ENCODE data around the gene PEX10.
"Not testable (repeated sequence)": the region's sequence is repeated elsewhere in the genome, so short reads cannot be mapped to it uniquely, and the experiment has no call there.

Gene PEX10

DNA sequence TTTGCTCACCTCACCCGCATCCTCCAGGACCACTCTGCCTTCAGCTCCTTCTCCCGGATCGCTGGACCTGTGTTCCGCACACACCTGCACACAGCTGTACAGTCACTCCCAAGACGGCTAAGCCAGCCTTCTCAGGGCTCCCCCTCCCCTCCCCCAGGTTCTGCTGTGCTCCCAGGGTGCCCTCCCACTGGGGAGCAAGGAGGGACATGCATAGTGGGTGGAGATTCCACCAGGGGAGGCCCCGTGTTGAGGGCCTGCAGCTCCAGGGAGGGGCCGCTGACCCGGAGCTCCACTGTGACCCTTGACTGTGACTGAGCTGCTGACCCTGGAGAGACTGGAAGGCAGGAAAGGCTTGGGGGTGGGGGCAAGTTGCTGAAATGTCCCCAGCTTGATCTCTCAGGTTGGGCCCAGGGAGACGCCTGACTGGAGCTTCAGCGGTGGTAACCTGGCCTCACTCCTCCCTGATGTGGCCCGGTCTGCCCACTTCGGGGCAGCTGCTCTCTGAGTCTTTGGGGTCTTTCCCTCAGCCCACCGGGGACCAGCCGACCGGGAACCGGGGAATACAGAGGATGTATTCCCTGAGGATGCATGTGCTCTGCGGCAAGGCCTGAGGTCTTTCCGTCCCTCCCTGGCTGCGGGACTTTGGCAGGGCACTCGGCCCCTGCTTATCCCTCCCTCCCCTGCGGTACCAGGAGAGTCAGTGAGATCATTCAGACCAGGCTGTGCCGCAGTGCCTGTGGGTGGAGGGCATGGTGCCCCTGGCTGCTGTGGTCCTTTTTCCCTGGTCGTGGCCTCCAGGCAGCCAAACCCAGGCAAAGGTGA is 35.1 kb upstream of the PEX10 start:
- Mint-ChIP-seq H3K27ac (no peak overlapping the region), H3K4me3 (no peak overlapping the region), H3K36me3 (ENCODE audit: low read depth) (no peaks in the 10 kb centered on the region), H3K27me3 (no peaks in the 10 kb centered on the region), H3K4me1 (ENCODE audit: low read depth) (no peaks in the 10 kb centered on the region), H3K9me3 (no peaks in the 10 kb centered on the region)

- no peaks in the 10 kb centered on the region for H3K9me3 Mint-ChIP-seq
- no peaks in the 10 kb centered on the region for H3K4me1 Mint-ChIP-seq (ENCODE audit: low read depth)
- H3K4me3 Mint-ChIP-seq: no peak overlapping the region
- no peaks in the 10 kb centered on the region for H3K27me3 Mint-ChIP-seq
- no peak overlapping the region for H3K27ac Mint-ChIP-seq
- H3K36me3 Mint-ChIP-seq (ENCODE audit: low read depth): no peaks in the 10 kb centered on the region
These were observed 34.5 kb upstream of the PEX10 start for GRCh38 chr1:2446861-2447260.

- no peak overlapping the region for H3K27ac Mint-ChIP-seq
These were observed 34.0 kb upstream of the PEX10 start for GRCh38 chr1:2446394-2446793.

DNA sequence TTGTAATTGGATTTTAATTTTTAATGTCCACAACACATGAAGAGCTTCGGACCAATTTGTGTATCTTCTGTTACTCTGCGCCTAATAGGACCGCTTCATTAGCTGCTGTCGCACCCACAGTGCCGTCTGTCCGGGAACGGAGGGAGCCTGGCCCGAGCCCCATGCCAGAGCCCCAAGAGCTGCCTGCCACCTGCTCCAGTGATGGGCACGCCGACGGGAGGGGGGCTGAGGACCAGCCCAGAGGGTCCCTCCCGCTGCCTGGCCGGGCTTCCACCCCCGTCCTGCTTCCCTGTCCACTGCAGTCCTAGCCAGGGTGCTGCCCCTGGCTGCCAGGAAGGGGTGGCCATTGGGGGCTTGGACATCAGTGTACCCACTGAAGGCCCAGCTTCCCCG is 33.5 kb upstream of the PEX10 start:
- H3K27me3 Mint-ChIP-seq: no peaks in the 10 kb centered on the region

More at GRCh38 chr1:2446394-2446793, 34.0 kb upstream of the PEX10 start:
- H3K9me3 Mint-ChIP-seq: no peaks in the 10 kb centered on the region
- H3K4me1 Mint-ChIP-seq (ENCODE audit: low read depth): no peaks in the 10 kb centered on the region
- H3K4me3 Mint-ChIP-seq: no peak overlapping the region
- no peaks in the 10 kb centered on the region for H3K27me3 Mint-ChIP-seq
- H3K36me3 Mint-ChIP-seq (ENCODE audit: low read depth): no peaks in the 10 kb centered on the region

DNA sequence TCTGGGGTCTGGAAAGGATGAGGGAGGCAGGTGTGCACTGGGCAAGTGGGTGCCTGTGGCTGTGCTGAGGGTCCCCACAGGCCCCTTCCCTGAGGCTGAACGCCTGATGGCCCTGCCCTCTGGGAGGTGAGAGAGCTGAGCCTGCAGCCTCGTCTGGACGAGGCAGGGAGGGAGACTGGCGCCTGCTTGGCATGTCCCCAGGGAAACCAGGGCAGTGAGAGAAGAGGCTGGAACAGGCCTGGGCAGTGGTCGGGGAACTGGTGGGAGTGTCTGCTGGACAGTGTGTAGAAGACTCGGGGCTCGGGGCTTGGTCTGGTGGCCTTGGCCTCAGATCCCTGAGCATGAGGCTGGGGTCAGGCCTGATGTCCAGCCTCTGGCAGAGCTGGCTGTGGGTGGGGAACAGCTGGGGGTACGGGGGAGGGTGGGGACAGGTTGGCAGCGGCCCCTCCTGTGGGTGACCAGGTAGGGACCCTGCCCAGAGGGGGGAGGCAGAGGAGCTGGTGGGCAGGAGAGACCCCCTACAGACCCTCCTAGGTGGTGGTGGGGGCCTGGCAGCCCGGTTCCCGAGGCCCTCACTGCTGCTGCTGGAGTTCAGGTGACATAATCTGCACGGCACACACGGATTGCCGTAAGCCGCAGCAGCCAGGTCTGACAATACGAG is 32.9 kb upstream of the PEX10 start:
- H3K9me3 Mint-ChIP-seq: no peaks in the 10 kb centered on the region
- H3K4me3 Mint-ChIP-seq: no peak overlapping the region
- no peaks in the 10 kb centered on the region for H3K36me3 Mint-ChIP-seq (ENCODE audit: low read depth)
- no peaks in the 10 kb centered on the region for H3K27me3 Mint-ChIP-seq
- H3K4me1 Mint-ChIP-seq (ENCODE audit: low read depth): no peaks in the 10 kb centered on the region
- H3K27ac Mint-ChIP-seq: no peak overlapping the region

More for the DNA sequence above, 33.5 kb upstream of the PEX10 start:
- H3K36me3 Mint-ChIP-seq (ENCODE audit: low read depth): no peaks in the 10 kb centered on the region
- no peaks in the 10 kb centered on the region for H3K4me1 Mint-ChIP-seq (ENCODE audit: low read depth)
- H3K27ac Mint-ChIP-seq: no peak overlapping the region
- H3K9me3 Mint-ChIP-seq: no peaks in the 10 kb centered on the region
- no peak overlapping the region for H3K4me3 Mint-ChIP-seq

GRCh38 chr1:2444138-2444591 is 31.8 kb upstream of the PEX10 start:
- H3K27ac Mint-ChIP-seq: no peak overlapping the region
- H3K27me3 Mint-ChIP-seq: no peaks in the 10 kb centered on the region
- no peaks in the 10 kb centered on the region for H3K36me3 Mint-ChIP-seq (ENCODE audit: low read depth)
- no peak overlapping the region for H3K4me3 Mint-ChIP-seq
- no peaks in the 10 kb centered on the region for H3K9me3 Mint-ChIP-seq
- H3K4me1 Mint-ChIP-seq (ENCODE audit: low read depth): no peaks in the 10 kb centered on the region

- Mint-ChIP-seq H3K27ac (no peak overlapping the region), H3K4me3 (no peak overlapping the region), H3K4me1 (ENCODE audit: low read depth) (no peaks in the 10 kb centered on the region), H3K36me3 (ENCODE audit: low read depth) (no peaks in the 10 kb centered on the region), H3K27me3 (no peaks in the 10 kb centered on the region), H3K9me3 (no peaks in the 10 kb centered on the region)
These were observed 31.1 kb upstream of the PEX10 start for GRCh38 chr1:2443277-2444137.

- H3K4me1 Mint-ChIP-seq (ENCODE audit: low read depth): no peaks in the 10 kb centered on the region
- H3K9me3 Mint-ChIP-seq: no peaks in the 10 kb centered on the region
- H3K4me3 Mint-ChIP-seq: no peak overlapping the region
- H3K36me3 Mint-ChIP-seq (ENCODE audit: low read depth): no peaks in the 10 kb centered on the region
- H3K27ac Mint-ChIP-seq: no peak overlapping the region
- no peaks in the 10 kb centered on the region for H3K27me3 Mint-ChIP-seq
These were observed 30.3 kb upstream of the PEX10 start for GRCh38 chr1:2442661-2443060.

DNA sequence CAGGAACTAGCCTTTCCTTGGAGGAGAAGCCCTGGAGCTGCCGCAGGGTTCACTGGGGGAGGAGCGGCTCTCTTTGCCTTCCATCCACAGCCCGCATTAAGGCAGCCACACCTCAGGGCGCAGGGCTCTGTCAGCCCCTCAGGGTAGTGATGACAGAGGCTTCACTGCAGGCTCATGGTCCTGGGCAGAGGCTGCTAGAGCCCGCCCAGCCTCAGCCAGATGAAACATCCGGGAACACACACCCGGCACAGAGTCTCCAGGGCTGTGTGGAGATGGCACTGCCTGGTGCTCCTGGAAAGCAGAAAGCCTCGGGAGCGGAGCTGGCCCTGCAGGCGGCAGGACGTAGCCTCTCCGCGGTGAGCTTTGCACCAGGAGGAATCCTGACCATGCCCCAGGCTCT is 29.4 kb upstream of the PEX10 start:
- H3K27ac Mint-ChIP-seq: no peak overlapping the region
- H3K36me3 Mint-ChIP-seq (ENCODE audit: low read depth): no peaks in the 10 kb centered on the region
- no peaks in the 10 kb centered on the region for H3K9me3 Mint-ChIP-seq
- no peaks in the 10 kb centered on the region for H3K27me3 Mint-ChIP-seq
- no peak overlapping the region for H3K4me3 Mint-ChIP-seq
- no peaks in the 10 kb centered on the region for H3K4me1 Mint-ChIP-seq (ENCODE audit: low read depth)

DNA sequence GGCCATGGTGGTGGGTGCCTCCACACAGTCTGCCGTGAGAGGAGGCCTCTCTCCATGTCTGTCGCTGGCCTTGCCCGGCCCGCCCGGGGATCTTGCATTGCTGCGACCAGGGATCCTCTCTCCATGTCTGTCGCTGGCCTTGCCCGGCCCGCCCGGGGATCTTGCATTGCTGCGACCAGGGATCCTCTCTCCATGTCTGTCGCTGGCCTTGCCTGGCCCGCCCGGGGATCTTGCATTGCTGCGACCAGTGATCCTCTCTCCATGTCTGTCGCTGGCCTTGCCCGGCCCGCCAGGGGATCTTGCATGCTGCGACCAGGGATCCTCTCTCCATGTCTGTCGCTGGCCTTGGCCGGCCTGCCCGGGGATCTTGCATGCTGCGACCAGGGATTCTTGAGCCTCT is 28.0 kb upstream of the PEX10 start:
- not testable (repeated sequence) for H3K27me3 Mint-ChIP-seq; H3K4me1 Mint-ChIP-seq (ENCODE audit: low read depth); H3K27ac Mint-ChIP-seq; H3K9me3 Mint-ChIP-seq; H3K4me3 Mint-ChIP-seq; H3K36me3 Mint-ChIP-seq (ENCODE audit: low read depth)

DNA sequence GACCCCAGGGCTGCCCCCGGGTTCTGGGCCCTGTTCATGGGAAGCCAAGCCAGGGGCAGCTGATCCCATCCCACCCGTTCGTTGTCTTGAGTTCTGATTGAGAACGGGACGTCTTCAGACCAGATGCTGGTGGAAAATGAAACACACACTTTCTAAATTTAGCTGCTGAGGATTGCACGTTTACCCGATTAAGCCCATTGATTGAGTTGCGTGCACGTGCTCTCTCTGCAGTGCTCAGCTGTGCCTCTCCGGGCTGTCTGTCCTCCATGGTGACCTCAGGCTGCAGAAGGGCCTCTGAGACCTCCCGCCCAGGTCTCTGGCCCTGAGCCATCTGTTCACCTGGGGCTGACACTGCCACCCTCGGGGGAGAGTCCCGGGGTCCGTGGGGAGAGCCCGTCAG is 27.0 kb upstream of the PEX10 start:
- no peaks in the 10 kb centered on the region for H3K4me1 Mint-ChIP-seq (ENCODE audit: low read depth)

GRCh38 chr1:2438641-2439040 is 26.3 kb upstream of the PEX10 start:
- no peak overlapping the region for H3K4me3 Mint-ChIP-seq
- H3K27me3 Mint-ChIP-seq: no peaks in the 10 kb centered on the region
- no peak overlapping the region for H3K27ac Mint-ChIP-seq

More for the DNA sequence above, 27.0 kb upstream of the PEX10 start:
- H3K27me3 Mint-ChIP-seq: no peaks in the 10 kb centered on the region
- no peak overlapping the region for H3K27ac Mint-ChIP-seq
- no peak overlapping the region for H3K4me3 Mint-ChIP-seq
- no peaks in the 10 kb centered on the region for H3K36me3 Mint-ChIP-seq (ENCODE audit: low read depth)
- H3K9me3 Mint-ChIP-seq: no peaks in the 10 kb centered on the region

DNA sequence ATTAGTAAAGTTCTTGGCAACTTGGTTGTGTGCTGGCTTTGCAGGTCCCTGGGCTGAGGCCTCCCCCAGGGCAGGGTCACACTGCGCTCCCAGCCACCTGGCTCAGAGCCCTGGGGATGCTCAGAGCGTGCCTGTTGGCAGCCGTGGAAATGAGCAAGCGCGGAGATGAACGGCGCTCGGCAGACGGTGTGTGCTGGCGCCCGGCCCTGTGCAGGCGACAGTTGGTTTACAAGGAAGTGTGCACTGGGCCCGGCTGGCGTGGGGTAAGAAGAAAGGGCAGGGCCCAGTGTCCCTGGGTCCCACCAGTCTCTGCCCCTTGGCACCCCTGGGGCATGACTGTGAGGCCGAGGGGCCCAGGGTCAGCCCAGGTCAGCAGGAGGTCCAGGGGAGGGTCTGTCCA is 25.7 kb upstream of the PEX10 start:
- H3K4me3 Mint-ChIP-seq: no peak overlapping the region
- H3K4me1 Mint-ChIP-seq (ENCODE audit: low read depth): no peaks in the 10 kb centered on the region
- no peak overlapping the region for H3K27ac Mint-ChIP-seq
- H3K27me3 Mint-ChIP-seq: no peaks in the 10 kb centered on the region
- H3K9me3 Mint-ChIP-seq: no peaks in the 10 kb centered on the region
- no peaks in the 10 kb centered on the region for H3K36me3 Mint-ChIP-seq (ENCODE audit: low read depth)

More at GRCh38 chr1:2438641-2439040, 26.3 kb upstream of the PEX10 start:
- Mint-ChIP-seq H3K36me3 (ENCODE audit: low read depth) (no peaks in the 10 kb centered on the region), H3K9me3 (no peaks in the 10 kb centered on the region), H3K4me1 (ENCODE audit: low read depth) (no peaks in the 10 kb centered on the region)

GRCh38 chr1:2437617-2438016 is 25.3 kb upstream of the PEX10 start:
- Mint-ChIP-seq H3K36me3 (ENCODE audit: low read depth) (no peaks in the 10 kb centered on the region), H3K9me3 (no peaks in the 10 kb centered on the region), H3K27ac (no peak overlapping the region), H3K4me1 (ENCODE audit: low read depth) (no peaks in the 10 kb centered on the region), H3K27me3 (no peaks in the 10 kb centered on the region), H3K4me3 (no peak overlapping the region)

DNA sequence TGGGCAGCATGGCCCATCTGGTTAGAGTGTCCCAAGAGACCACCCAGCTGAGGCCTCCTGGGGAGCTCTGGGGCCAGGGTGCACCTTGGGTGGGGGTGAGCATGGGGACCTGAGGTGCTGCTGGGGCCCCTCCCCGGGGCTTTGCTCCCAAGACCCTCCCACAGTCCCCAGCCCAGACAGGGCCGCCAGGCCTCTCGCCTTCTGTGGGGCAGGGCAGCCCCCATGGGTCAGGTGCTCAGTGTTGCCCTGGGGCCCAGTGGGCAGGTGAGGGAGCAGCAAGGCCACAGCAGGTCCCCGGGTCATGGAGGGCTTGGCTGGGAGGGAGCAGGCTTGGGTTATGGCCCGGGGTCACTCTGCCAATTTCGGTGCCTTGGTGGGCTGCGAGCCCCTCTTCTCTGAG is 24.5 kb upstream of the PEX10 start:
- H3K9me3 Mint-ChIP-seq: no peaks in the 10 kb centered on the region

More for the DNA sequence above, 24.5 kb upstream of the PEX10 start:
- Mint-ChIP-seq H3K27ac (no peak overlapping the region), H3K36me3 (ENCODE audit: low read depth) (no peaks in the 10 kb centered on the region), H3K4me1 (ENCODE audit: low read depth) (no peaks in the 10 kb centered on the region), H3K4me3 (no peak overlapping the region), H3K27me3 (no peaks in the 10 kb centered on the region)
